H9 (cell line): ENCODE measurements around the gene SLC4A5. TPM values are rescaled to one million over a fixed set of nuclear protein-coding genes. Genes with fewer than 3 reads are reported as not detected.

ENCODE experiments used
- DNase-seq: peaks from one replicate; pipeline ENCODE4 v3.0.0-alpha.2; 2017
- H2AFZ ChIP-seq: one replicate; pipeline ENCODE4 v1.6.1; 2013; ENCODE audit warnings: mild to moderate bottlenecking, low read length, control low read depth, moderate library complexity
- H2AK5ac ChIP-seq: 2 replicates; pipeline ENCODE4 v1.6.1; 2013; ENCODE audit warnings: low read length, control low read depth, mixed read lengths; ENCODE audit not compliant: insufficient read length
- H2BK120ac ChIP-seq: one replicate; pipeline ENCODE4 v1.6.1; 2013; ENCODE audit warnings: low read depth, mild to moderate bottlenecking, low read length, control low read depth, inconsistent platforms; ENCODE audit not compliant: poor library complexity, severe bottlenecking
- H2BK12ac ChIP-seq: 2 replicates; pipeline ENCODE4 v1.6.1; 2013; ENCODE audit warnings: low read length, control low read depth, mixed read lengths, low read depth; ENCODE audit not compliant: insufficient read length
- H2BK15ac ChIP-seq: 2 replicates; pipeline ENCODE4 v1.6.1; 2013; ENCODE audit warnings: low read depth, low read length, control low read depth
- H2BK20ac ChIP-seq: one replicate; pipeline ENCODE4 v1.6.1; 2013; ENCODE audit warnings: low read depth, mild to moderate bottlenecking, low read length, control low read depth, inconsistent platforms; ENCODE audit not compliant: poor library complexity, severe bottlenecking
- H2BK5ac ChIP-seq: 2 replicates; pipeline ENCODE4 v1.6.1; 2013; ENCODE audit warnings: low read length, control low read depth, mixed read lengths; ENCODE audit not compliant: insufficient read length
- H3K14ac ChIP-seq: 2 replicates; pipeline ENCODE4 v1.6.1; 2013; ENCODE audit warnings: low read length, control low read depth; ENCODE audit not compliant: insufficient read depth
- H3K18ac ChIP-seq: 2 replicates; pipeline ENCODE4 v1.6.1; 2013; ENCODE audit warnings: low read depth, mild to moderate bottlenecking, mixed read lengths, low read length, control low read depth; ENCODE audit not compliant: insufficient read length
- H3K23ac ChIP-seq: 2 replicates; pipeline ENCODE4 v1.6.1; 2013; ENCODE audit warnings: low read length, control low read depth, mixed read lengths, low read depth; ENCODE audit not compliant: insufficient read length
- H3K23me2 ChIP-seq: 2 replicates; pipeline ENCODE4 v1.6.1; 2013; ENCODE audit warnings: low read depth, mild to moderate bottlenecking, mixed read lengths, low read length, control low read depth; ENCODE audit not compliant: insufficient read length, poor library complexity, severe bottlenecking
- H3K27ac ChIP-seq: 2 replicates; pipeline ENCODE4 v1.5.1; 2013; ENCODE audit warnings: low read length, control low read depth, mixed read lengths, low read depth; ENCODE audit not compliant: insufficient read length
- H3K27me3 ChIP-seq: 2 replicates; pipeline ENCODE4 v1.6.1; 2013; ENCODE audit warnings: low read length, control low read depth, inconsistent platforms; ENCODE audit not compliant: insufficient read depth
- H3K4ac ChIP-seq: 2 replicates; pipeline ENCODE4 v1.6.1; 2013; ENCODE audit warnings: low read depth, mild to moderate bottlenecking, control low read depth, inconsistent platforms, low read length, moderate library complexity
- H3K4me1 ChIP-seq: 2 replicates; pipeline ENCODE4 v1.6.1; 2013; ENCODE audit warnings: low read length, control low read depth, inconsistent platforms; ENCODE audit not compliant: insufficient read depth
- H3K4me2 ChIP-seq: 2 replicates; pipeline ENCODE4 v1.6.1; 2013; ENCODE audit warnings: low read length, control low read depth, mixed read lengths; ENCODE audit not compliant: insufficient read length, insufficient read depth
- H3K56ac ChIP-seq: 2 replicates; pipeline ENCODE4 v1.6.1; 2013; ENCODE audit warnings: low read depth, mild to moderate bottlenecking, mixed read lengths, low read length, control low read depth; ENCODE audit not compliant: insufficient read length
- H3K79me1 ChIP-seq: 2 replicates; pipeline ENCODE4 v1.6.1; 2013; ENCODE audit warnings: low read depth, mild to moderate bottlenecking, moderate library complexity, low read length, control low read depth, inconsistent platforms; ENCODE audit not compliant: insufficient read depth, poor library complexity, severe bottlenecking
- H3K79me2 ChIP-seq: 2 replicates; pipeline ENCODE4 v1.6.1; 2013; ENCODE audit warnings: low read length, control low read depth, inconsistent platforms; ENCODE audit not compliant: insufficient read depth
- H3K9ac ChIP-seq: 2 replicates; pipeline ENCODE4 v1.6.1; 2013; ENCODE audit warnings: low read length, control low read depth, mixed read lengths; ENCODE audit not compliant: insufficient read length; ENCODE audit errors: extremely low read depth
- H3K9me3 ChIP-seq: one replicate; pipeline ENCODE4 v1.6.1; 2013; ENCODE audit warnings: low read depth, low read length, inconsistent platforms; ENCODE audit not compliant: control insufficient read depth
- H3T11ph ChIP-seq: one replicate; pipeline ENCODE4 v1.6.1; 2013; ENCODE audit warnings: mild to moderate bottlenecking, low read length, control low read depth, inconsistent platforms
- H4K20me1 ChIP-seq: one replicate; pipeline ENCODE4 v1.6.1; 2013; ENCODE audit not compliant: control insufficient read depth, insufficient read length, insufficient read depth
- H4K5ac ChIP-seq: 2 replicates; pipeline ENCODE4 v1.6.1; 2013; ENCODE audit warnings: low read depth, mild to moderate bottlenecking, mixed read lengths, low read length, control low read depth; ENCODE audit not compliant: insufficient read length
- H4K8ac ChIP-seq: replicated peaks from 2 replicates; pipeline ENCODE4 v1.6.1; 2013; ENCODE audit warnings: low read length, control low read depth, mixed read lengths, low read depth; ENCODE audit not compliant: insufficient read length
- H4K91ac ChIP-seq: 2 replicates; pipeline ENCODE4 v1.6.1; 2013; ENCODE audit warnings: low read depth, mild to moderate bottlenecking, moderate library complexity, mixed read lengths, low read length, control low read depth; ENCODE audit not compliant: insufficient read length
- H3K27ac Mint-ChIP-seq, 3 experiments: 2 replicates in 2 of 3; 3 replicates in 1 of 3; pipeline ENCODE4 v1.8.0; 2020 to 2021; ENCODE audit warnings: mixed read lengths in 3 of 3, mild to moderate bottlenecking in 1 of 3, moderate library complexity in 1 of 3
- H3K27me3 Mint-ChIP-seq: 2 replicates; pipeline ENCODE4 v1.8.0; 2021; ENCODE audit warnings: low read depth, mild to moderate bottlenecking, moderate library complexity, mixed read lengths
- H3K36me3 Mint-ChIP-seq, 3 experiments: 2 replicates in 2 of 3; 3 replicates in 1 of 3; pipeline ENCODE4 v1.8.0; 2020 to 2021; ENCODE audit warnings: low read depth in 3 of 3, mixed read lengths in 3 of 3; ENCODE audit not compliant: insufficient read depth in 1 of 3
- H3K4me1 Mint-ChIP-seq, 2 experiments: 2 replicates each; pipeline ENCODE4 v1.8.0; 2020; ENCODE audit warnings: mixed read lengths in 2 of 2
- H3K4me3 Mint-ChIP-seq, 2 experiments: 2 replicates in 1 of 2; 3 replicates in 1 of 2; pipeline ENCODE4 v1.8.0; 2020 to 2021; ENCODE audit warnings: mild to moderate bottlenecking in 2 of 2, mixed read lengths in 2 of 2, moderate library complexity in 1 of 2
- H3K9me3 Mint-ChIP-seq, 2 experiments: 2 replicates in 1 of 2; 3 replicates in 1 of 2; pipeline ENCODE4 v1.8.0; 2020; ENCODE audit warnings: mild to moderate bottlenecking in 2 of 2, mixed read lengths in 2 of 2, moderate library complexity in 1 of 2
- WGBS: extraction: QIAGEN DNeasy Blood & Tissue Kit; methylation state at CpG from one replicate; pipeline ENCODE4 v1.1.7; 2013; ENCODE audit warnings: missing lambda C conversion rate, low lambda C conversion rate, mixed read lengths; ENCODE audit not compliant: insufficient read length; ENCODE audit errors: extremely low coverage; 5-methylcytosine and 5-hydroxymethylcytosine counted together
- total RNA-seq: library from RNA; stranded (reverse); gene quantifications from 2 replicates; pipeline ENCODE4 v1.2.1, GENCODE V29; 2021
- TF ChIP-seq, protein P1 (sequence below): fragments of 200-600 bp; sonication (generic); conservative IDR thresholded peaks from 3 replicates; pipeline ENCODE4 v1.8.0; 2021; ENCODE audit warnings: antibody characterized with exemption, mild to moderate bottlenecking

The SLC4A5 gene
- total RNA-seq, 1 experiment from 2014 or later: 0.50 TPM

DNA sequence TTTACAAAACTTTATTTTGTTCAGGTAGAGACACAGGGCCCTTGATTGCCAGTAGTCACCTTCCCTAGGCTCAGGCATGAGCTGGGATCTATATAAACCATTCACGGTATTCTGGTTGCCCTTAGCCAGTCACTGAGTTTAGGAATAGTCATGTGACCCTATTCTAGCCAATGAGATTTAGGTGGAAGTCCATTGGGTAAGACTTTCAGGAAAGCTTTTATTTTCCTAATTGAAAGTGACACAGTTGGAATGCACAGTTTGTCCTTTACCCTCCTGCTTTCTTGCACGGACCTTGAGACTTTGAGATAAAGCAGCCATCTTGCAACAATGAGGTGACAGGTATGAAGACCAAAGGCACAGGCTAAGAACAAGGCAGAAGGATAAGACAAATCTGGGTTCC, 21.5 kb downstream of the SLC4A5 start:
- Histone ChIP-seq H2BK5ac (no peak overlapping the region), H3K4me1 (no peaks in the 10 kb centered on the region; the same call in 1 of the 2 replicates), H2BK15ac (no peak overlapping the region), H4K5ac (no peak overlapping the region), H3K79me2 (no peaks in the 10 kb centered on the region), H3K9ac (no peak overlapping the region), H3K18ac (no peak overlapping the region), H2AK5ac (no peak overlapping the region), H3K4ac (no peak overlapping the region), H3K23me2 (no peaks in the 10 kb centered on the region), H3K14ac (no peak overlapping the region), H2BK20ac (no peak overlapping the region), H4K8ac (no peak overlapping the region), H2BK12ac (no peak overlapping the region), H3T11ph (no peak overlapping the region), H3K27me3 (no peaks in the 10 kb centered on the region), H3K56ac (no peak overlapping the region), H3K9me3 (no peaks in the 10 kb centered on the region), H3K23ac (no peak overlapping the region), H3K79me1 (no peaks in the 10 kb centered on the region), H4K91ac (no peak overlapping the region), H3K4me2 (no peak overlapping the region), H3K27ac (no peak overlapping the region), H2AFZ (no peak overlapping the region), H2BK120ac (no peak overlapping the region), H4K20me1 (no peaks in the 10 kb centered on the region)
- Mint-ChIP-seq H3K36me3 (no peaks in the 10 kb centered on the region), H3K9me3 (no peaks in the 10 kb centered on the region), H3K4me1 (peaks cover 4 to 6% of the 10 kb centered on the region in 2 experiments), H3K4me3 (no peak overlapping the region), H3K27ac (no peak overlapping the region), H3K27me3 (peaks cover 2% of the 10 kb centered on the region; the same call in 1 of the 2 replicates)
- no peak for DNase-seq
- TF ChIP-seq, protein P1, sequence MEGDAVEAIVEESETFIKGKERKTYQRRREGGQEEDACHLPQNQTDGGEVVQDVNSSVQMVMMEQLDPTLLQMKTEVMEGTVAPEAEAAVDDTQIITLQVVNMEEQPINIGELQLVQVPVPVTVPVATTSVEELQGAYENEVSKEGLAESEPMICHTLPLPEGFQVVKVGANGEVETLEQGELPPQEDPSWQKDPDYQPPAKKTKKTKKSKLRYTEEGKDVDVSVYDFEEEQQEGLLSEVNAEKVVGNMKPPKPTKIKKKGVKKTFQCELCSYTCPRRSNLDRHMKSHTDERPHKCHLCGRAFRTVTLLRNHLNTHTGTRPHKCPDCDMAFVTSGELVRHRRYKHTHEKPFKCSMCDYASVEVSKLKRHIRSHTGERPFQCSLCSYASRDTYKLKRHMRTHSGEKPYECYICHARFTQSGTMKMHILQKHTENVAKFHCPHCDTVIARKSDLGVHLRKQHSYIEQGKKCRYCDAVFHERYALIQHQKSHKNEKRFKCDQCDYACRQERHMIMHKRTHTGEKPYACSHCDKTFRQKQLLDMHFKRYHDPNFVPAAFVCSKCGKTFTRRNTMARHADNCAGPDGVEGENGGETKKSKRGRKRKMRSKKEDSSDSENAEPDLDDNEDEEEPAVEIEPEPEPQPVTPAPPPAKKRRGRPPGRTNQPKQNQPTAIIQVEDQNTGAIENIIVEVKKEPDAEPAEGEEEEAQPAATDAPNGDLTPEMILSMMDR: no peak
- WGBS: no CpG with 5 or more reads among the region's 2 CpGs
